Stomach (tissue), 4 donors: Measurements from ENCODE around the gene PCDH18.

Experiments used
- CTCF ChIP-seq, 7 experiments: fragments of 450-650 bp in 4 of 7; fragments of 200-600 bp in 3 of 7; sonication (generic) in 3 of 7; IDR thresholded peaks; one replicate each; pipeline ENCODE4 v1.5.1; 2016 to 2019; ENCODE audit warnings: antibody characterized with exemption in 7 of 7, control low read depth in 2 of 7, mild to moderate bottlenecking in 1 of 7
- EP300 ChIP-seq: sonication (generic); formaldehyde crosslinking; IDR thresholded peaks from one replicate; pipeline ENCODE4 v1.6.1; 2017; ENCODE audit warnings: antibody characterized with exemption
- POLR2A ChIP-seq, 4 donors: fragments of 450-650 bp; IDR thresholded peaks; one replicate each; pipeline ENCODE4 v1.6.1; 2016; ENCODE audit warnings: antibody characterized with exemption in 4 of 4, control low read depth in 2 of 4, mild to moderate bottlenecking in 1 of 4, moderate library complexity in 1 of 4
- POLR2AphosphoS5 ChIP-seq, 3 donors: sonication (generic); formaldehyde crosslinking; IDR thresholded peaks; one replicate each; pipeline ENCODE4 v1.6.1; 2016; ENCODE audit warnings: antibody characterized with exemption in 3 of 3

- TF ChIP-seq CTCF (IDR thresholded peaks at IDR 0.05) (no peak), POLR2A (IDR thresholded peaks at IDR 0.05) (no peak), POLR2AphosphoS5 (IDR thresholded peaks at IDR 0.05) (no peak), EP300 (no peak)
Observed at GRCh38 chr4:137526681-137527080, 5.6 kb downstream of the PCDH18 start.
